HG03280 (cell line): ENCODE measurements around the gene DDN.

Experiments used
- ATAC-seq: cut with Tn5 transposase; IDR thresholded peaks from one replicate; pipeline ENCODE4 v1.9.1; 2021; ENCODE audit warnings: mild to moderate bottlenecking, moderate library complexity; ENCODE audit not compliant: unreplicated experiment

The DDN gene

GRCh38 chr12:48985475-48985897 is 13.7 kb downstream of the DDN start:
- ATAC-seq = no peak

GRCh38 chr12:48982397-48983080 is 16.6 kb downstream of the DDN start:
- no peak for ATAC-seq

GRCh38 chr12:48981757-48982157 is 17.4 kb downstream of the DDN start:
- no peak for ATAC-seq

- ATAC-seq = no peak
These were observed 18.0 kb downstream of the DDN start for GRCh38 chr12:48980953-48981756.

GRCh38 chr12:48980389-48980952 is 18.7 kb downstream of the DDN start:
- no peak for ATAC-seq

GRCh38 chr12:48979602-48980388 is 19.4 kb downstream of the DDN start:
- no peak for ATAC-seq

GRCh38 chr12:48978741-48979601 is 20.2 kb downstream of the DDN start:
- ATAC-seq = no peak

GRCh38 chr12:48978291-48978740 is 20.9 kb downstream of the DDN start, which contains the start of gene WNT1:
WNT1 (plus strand) TSS chr12:48978322; CDS start chr12:48978651, 329 bp downstream.
- ATAC-seq = peak; percentile 17

GRCh38 chr12:48977290-48978281 is 21.6 kb downstream of the DDN start:
- peak; percentile 61 for ATAC-seq

- ATAC-seq = no peak
These were observed 25.1 kb downstream of the DDN start for GRCh38 chr12:48973941-48974673.

- no peak for ATAC-seq
These were observed 25.6 kb downstream of the DDN start for GRCh38 chr12:48973531-48973930.

- ATAC-seq = no peak
These were observed 26.2 kb downstream of the DDN start for GRCh38 chr12:48972952-48973483.

- ATAC-seq = no peak
These were observed 26.8 kb downstream of the DDN start for GRCh38 chr12:48972213-48972951.

- no peak for ATAC-seq
These were observed 28.4 kb downstream of the DDN start for GRCh38 chr12:48970702-48971334.

- no peak for ATAC-seq
These were observed 29.1 kb downstream of the DDN start for GRCh38 chr12:48969833-48970701.
